AG09319 (cell line): ENCODE measurements around the gene TPM2.

ENCODE experiments used
- DNase-seq: peaks from one replicate; pipeline ENCODE4 v3.0.0-alpha.2; 2010; ENCODE audit warnings: low read depth; ENCODE audit errors: extremely low read depth
- TF ChIP-seq, protein P1 (sequence below): IDR thresholded peaks from 2 replicates; pipeline ENCODE4 v1.5.1; 2011; ENCODE audit warnings: low read depth, mild to moderate bottlenecking, inconsistent platforms, low read length, moderate library complexity

The TPM2 gene

DNA sequence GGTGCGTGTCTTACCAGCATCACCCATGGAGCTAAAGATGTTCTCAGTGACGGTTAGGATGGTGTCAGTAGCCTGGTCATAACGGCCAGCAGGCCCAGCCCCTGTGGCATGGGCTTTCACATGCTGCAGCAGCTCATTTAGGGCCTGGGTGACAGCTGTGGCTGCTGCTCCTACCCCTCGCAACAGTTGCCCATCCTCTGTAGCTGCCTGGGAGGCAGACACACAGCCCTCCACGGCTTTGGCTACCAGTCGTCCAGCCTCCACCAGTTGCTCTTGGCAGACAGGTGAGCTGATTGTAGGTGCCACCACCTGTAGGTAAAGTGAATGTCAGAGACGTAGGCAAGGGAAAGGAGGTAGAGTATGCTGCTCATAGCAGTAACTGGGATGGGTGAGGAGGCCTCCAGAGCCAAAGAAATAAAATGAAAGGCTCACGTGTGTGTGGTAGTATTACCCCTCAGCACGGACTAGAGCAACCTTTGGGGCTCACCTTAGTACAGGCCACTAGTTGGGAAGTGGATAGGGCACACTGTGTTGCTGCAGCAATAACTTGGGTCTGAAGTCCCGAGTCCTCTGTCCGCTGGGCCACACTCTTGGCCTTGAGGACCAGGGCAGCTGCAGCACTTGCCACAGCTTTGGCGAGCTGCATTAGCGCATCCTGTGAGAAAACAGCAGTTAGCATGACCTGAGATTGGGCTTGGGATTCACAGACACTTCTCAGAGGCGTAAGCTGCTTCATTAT lies 27.6 kb upstream of the TPM2 start:
- TF ChIP-seq, protein P1, sequence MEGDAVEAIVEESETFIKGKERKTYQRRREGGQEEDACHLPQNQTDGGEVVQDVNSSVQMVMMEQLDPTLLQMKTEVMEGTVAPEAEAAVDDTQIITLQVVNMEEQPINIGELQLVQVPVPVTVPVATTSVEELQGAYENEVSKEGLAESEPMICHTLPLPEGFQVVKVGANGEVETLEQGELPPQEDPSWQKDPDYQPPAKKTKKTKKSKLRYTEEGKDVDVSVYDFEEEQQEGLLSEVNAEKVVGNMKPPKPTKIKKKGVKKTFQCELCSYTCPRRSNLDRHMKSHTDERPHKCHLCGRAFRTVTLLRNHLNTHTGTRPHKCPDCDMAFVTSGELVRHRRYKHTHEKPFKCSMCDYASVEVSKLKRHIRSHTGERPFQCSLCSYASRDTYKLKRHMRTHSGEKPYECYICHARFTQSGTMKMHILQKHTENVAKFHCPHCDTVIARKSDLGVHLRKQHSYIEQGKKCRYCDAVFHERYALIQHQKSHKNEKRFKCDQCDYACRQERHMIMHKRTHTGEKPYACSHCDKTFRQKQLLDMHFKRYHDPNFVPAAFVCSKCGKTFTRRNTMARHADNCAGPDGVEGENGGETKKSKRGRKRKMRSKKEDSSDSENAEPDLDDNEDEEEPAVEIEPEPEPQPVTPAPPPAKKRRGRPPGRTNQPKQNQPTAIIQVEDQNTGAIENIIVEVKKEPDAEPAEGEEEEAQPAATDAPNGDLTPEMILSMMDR: no peak
- DNase-seq: no peak

- DNase-seq: no peak
- TF ChIP-seq, protein P1: no peak; the same call in none of the 2 replicates
These were observed 26.5 kb upstream of the TPM2 start for GRCh38 chr9:35716230-35716629.

GRCh38 chr9:35714579-35715252 lies 25.0 kb upstream of the TPM2 start:
- TF ChIP-seq, protein P1: no peak
- no peak for DNase-seq

GRCh38 chr9:35714123-35714522 lies 24.4 kb upstream of the TPM2 start:
- no peak for DNase-seq
- TF ChIP-seq, protein P1: no peak

DNA sequence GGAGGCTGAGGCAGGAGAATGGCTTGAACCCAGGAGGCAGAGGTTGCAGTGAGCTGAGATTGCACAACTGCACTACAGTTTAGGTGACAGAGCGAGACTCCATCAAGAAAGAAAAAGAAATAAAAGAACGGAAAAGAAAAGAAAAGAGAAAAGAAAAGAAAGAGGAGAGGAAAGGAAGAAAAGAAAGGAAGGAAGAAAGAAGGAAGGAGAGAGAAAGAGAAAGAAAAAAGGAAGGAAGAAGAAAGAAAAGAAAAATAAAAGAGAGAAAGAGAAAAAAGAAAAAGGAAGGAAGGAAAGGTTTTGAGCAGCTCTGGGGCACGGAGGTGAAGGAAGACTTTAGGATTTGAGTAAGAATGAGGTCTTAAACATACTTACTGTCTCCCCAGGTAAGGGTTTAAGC lies 23.9 kb upstream of the TPM2 start:
- TF ChIP-seq, protein P1: no peak
- no peak for DNase-seq

DNA sequence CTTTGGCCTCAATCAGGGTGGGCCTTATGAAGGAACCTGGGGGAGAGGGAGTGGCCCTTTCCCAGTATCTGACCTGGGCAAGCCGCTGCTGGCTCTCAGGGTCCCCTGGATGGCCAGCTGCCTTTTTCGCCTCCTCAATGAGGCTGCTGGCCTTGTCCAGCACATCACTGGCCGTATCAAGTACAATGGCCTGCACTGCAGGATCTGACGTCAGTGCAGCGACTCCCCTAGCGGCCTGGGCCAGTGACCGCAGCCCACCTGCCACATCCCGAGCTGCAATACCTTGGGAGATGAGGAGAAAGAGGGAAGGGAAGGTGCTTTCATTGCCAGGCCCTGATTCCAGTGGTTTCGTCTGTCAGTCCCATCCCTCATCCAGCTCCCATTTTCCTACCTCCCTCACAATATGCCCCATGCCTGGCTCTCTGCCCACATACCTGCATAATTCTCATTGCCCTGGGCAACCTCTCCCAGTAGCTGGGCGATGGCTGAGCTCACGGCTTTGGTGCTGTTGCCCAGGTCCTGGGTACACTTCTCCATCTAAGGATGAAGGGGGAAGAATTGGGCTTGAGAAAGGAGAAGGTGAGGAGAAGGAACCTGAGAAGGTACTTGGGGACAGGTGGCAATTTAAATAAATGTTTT lies 23.2 kb upstream of the TPM2 start:
- no peak for DNase-seq
- TF ChIP-seq, protein P1: no peak
